SH-SY5Y (cell line): ENCODE data around the gene EFEMP2.

Source experiments
- GATA2 ChIP-seq: IDR thresholded peaks from 2 replicates; pipeline ENCODE4 v1.6.1; 2011; ENCODE audit warnings: mild to moderate bottlenecking, low read depth, low read length
- GATA3 ChIP-seq: IDR thresholded peaks from 2 replicates; pipeline ENCODE4 v1.6.1; 2011; ENCODE audit warnings: low read depth, mild to moderate bottlenecking, low read length, moderate library complexity

DNA sequence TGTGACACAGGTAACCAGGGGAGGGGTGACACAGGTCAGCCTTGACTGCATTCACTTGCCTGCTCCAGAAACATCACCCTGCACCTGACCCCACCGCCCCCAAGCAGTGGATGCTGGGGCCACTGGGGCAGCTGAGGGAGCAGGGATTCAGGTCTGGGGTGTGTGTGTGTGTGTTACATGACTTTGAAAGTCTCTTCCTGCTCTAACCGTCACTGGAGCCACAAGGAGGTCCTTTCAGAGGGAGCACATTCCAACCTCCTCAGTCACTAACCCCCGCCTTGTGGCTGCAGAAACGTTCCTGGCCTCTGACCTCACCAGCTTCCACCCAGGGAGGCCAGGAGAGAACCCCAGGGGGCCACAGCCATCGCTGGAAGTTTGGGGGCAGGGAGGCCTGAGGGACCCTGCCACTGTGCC lies 30.5 kb upstream of the EFEMP2 start:
- no peak for TF ChIP-seq GATA2
- TF ChIP-seq GATA3 = no peak
